Colonic mucosa (tissue), 4 donors: ENCODE measurements around the gene MATR3. TPM values are rescaled to one million over a fixed set of nuclear protein-coding genes. Genes with fewer than 3 reads are reported as not detected.
A peak's percentile ranks its signal among the peaks of the same experiment; 100 is the strongest.

Experiments
- DNase-seq: peaks from one replicate; pipeline ENCODE4 v3.0.0-alpha.2; 2020
- H3K27ac ChIP-seq: fragments of 200-600 bp; one replicate; pipeline ENCODE4 v1.8.0; 2021
- H3K27me3 ChIP-seq: fragments of 200-600 bp; one replicate; pipeline ENCODE4 v1.8.0; 2021
- H3K36me3 ChIP-seq: fragments of 200-600 bp; one replicate; pipeline ENCODE4 v1.8.0; 2021
- H3K4me1 ChIP-seq: fragments of 200-600 bp; one replicate; pipeline ENCODE4 v1.8.0; 2021; ENCODE audit warnings: mild to moderate bottlenecking
- H3K4me3 ChIP-seq: fragments of 200-600 bp; one replicate; pipeline ENCODE4 v1.8.0; 2021
- H3K9ac ChIP-seq, 2 donors: one replicate each; pipeline ENCODE4 v1.7.0; 2013; ENCODE audit warnings: control low read depth in 2 of 2, low read depth in 2 of 2, low read length in 2 of 2
- H3K9me3 ChIP-seq: fragments of 200-600 bp; one replicate; pipeline ENCODE4 v1.8.0; 2021
- CTCF ChIP-seq: fragments of 200-600 bp; IDR thresholded peaks from one replicate; pipeline ENCODE4 v1.8.0; 2022; ENCODE audit warnings: antibody characterized with exemption, mild to moderate bottlenecking
- intact Hi-C: fragments of 100-400 bp; cut with DNase I; formaldehyde crosslinking; loops from one replicate; pipeline ENCODE4 v1.14.1; 2022
- total RNA-seq, 2 donors: library from RNA; stranded (reverse); fragmentation: NEBNext Ultra II Directional in 1 of 2; extraction: Animal tissue kit (Norgen Biotek cat#: 25700) in 1 of 2; gene quantifications; one replicate each; pipeline ENCODE4 v1.2.1, GENCODE V29; 2021
- donor health status: healthy.
- donor health status: DM: no; HTN: no; CAD: no.
- donor health status: DM: no; HTN: no; CAD: no.

MATR3 gene
- total RNA-seq, 2 donors from 2014 or later, result 105 to 128 TPM

DNA sequence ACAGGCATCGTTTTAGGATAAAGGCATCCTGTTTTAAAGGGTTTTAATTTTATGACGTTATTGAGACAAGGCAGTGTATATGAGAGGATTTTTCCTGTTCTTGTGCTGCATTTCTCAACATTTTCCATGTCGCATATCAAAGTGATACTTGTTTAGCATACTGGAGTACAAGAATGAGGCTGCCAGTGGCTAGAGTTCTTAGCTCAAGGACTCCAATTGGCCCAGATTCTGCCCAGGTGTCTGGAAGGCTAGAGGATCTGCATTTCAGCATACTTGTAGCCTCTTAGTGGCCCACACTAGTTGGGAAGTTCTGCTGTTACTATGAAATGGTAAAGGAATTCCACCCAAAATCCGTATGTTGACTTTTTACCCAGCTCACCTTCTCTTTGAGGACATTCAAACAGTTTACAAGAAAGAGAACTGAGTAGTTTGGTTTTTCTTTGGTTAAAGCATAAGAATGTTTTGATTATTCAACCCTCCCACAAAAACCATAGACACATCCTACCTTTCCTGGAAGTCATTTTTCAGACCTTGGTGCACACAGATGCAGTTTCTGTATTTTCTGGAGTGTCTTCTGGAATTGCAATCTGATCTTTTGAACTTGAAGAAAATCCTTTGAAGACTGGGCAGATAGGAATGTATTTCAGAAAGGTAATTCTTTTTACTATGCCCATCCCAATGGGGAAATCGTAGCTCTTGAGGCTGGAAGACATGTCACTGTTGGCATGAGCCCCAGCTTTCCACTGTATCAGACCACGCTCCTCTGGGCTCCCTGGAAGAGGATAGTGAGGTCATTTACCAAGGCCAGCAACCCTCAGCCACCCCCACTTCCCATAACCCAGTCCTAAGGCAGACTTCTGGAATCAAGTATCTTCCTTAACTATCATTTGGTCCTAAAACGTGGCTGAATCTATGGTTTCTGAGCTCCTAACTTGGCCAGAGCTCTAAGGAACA, 78.2 kb downstream of the MATR3 start:
- Histone ChIP-seq H3K9me3 (no peaks in the 10 kb centered on the region), H3K9ac (no peak overlapping the region), H3K27me3 (no peaks in the 10 kb centered on the region), H3K36me3 (peaks cover 6% of the 10 kb centered on the region), H3K4me3 (no peak overlapping the region), H3K4me1 (peaks cover 7% of the 10 kb centered on the region), H3K27ac (peak overlapping the region; percentile 45)
- intact Hi-C loops, result no loop called here
- no peak for DNase-seq
- TF ChIP-seq CTCF, result no peak

GRCh38 chr5:139374909-139375308, 81.4 kb downstream of the MATR3 start:
- H3K4me3 ChIP-seq, result no peak overlapping the region
- no peak overlapping the region for H3K9ac ChIP-seq
- H3K36me3 ChIP-seq, result no peaks in the 10 kb centered on the region
- no peaks in the 10 kb centered on the region for H3K27me3 ChIP-seq
- H3K27ac ChIP-seq, result no peak overlapping the region
- intact Hi-C loops, result no loop called here
- no peak for TF ChIP-seq CTCF
- H3K4me1 ChIP-seq, result peaks cover 7% of the 10 kb centered on the region
- H3K9me3 ChIP-seq, result no peaks in the 10 kb centered on the region
- no peak for DNase-seq

DNA sequence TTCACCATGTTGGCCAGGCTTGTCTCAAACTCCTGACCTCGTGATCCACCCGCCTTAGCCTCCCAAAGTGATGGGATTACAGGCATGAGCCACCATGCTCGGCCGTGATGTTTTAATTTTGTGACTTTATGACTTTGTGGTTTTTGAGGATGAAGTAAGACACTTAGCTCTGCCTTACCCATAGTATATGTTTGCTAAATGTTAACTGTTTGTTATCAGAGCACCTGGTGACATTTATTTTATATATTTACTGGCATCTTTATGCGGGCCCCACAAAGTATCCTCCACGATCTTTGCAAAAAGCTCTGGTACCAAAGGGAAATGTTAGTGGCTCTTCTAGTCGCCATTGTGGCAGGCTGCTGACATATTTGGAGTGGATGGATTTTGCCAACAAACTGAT, 82.8 kb downstream of the MATR3 start:
- Histone ChIP-seq H3K9me3 (no peaks in the 10 kb centered on the region), H3K4me3 (no peak overlapping the region), H3K36me3 (no peaks in the 10 kb centered on the region), H3K27me3 (no peaks in the 10 kb centered on the region), H3K9ac (no peak overlapping the region), H3K27ac (no peak overlapping the region), H3K4me1 (peaks cover 7% of the 10 kb centered on the region)
- no peak for DNase-seq
- no peak for TF ChIP-seq CTCF
- intact Hi-C loops, result no loop called here

DNA sequence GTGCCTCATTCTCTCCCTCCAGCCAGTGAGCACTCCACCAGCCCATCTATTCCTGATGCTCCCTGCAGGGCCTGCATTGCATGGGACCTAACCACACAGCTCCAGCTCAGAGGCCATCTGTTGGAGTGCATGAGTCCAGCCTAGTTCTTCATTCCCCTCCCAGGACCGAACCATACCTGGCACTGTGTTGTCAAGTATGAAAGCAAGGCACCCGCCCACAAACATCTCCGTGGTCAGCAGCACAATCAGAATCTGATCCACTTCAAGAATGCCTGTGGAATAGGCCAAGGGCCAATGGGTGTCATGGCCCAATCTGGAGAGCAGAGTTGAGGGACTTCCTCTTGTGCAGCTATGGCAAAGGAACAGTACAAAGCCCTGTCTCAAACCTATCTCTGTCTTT, 83.7 kb downstream of the MATR3 start:
- Histone ChIP-seq H3K27ac (no peak overlapping the region), H3K4me3 (no peak overlapping the region), H3K27me3 (no peaks in the 10 kb centered on the region), H3K4me1 (peaks cover 7% of the 10 kb centered on the region), H3K9me3 (no peaks in the 10 kb centered on the region), H3K9ac (no peak overlapping the region), H3K36me3 (no peaks in the 10 kb centered on the region)
- TF ChIP-seq CTCF, result no peak
- no peak for DNase-seq
- intact Hi-C loops, result no loop called here

DNA sequence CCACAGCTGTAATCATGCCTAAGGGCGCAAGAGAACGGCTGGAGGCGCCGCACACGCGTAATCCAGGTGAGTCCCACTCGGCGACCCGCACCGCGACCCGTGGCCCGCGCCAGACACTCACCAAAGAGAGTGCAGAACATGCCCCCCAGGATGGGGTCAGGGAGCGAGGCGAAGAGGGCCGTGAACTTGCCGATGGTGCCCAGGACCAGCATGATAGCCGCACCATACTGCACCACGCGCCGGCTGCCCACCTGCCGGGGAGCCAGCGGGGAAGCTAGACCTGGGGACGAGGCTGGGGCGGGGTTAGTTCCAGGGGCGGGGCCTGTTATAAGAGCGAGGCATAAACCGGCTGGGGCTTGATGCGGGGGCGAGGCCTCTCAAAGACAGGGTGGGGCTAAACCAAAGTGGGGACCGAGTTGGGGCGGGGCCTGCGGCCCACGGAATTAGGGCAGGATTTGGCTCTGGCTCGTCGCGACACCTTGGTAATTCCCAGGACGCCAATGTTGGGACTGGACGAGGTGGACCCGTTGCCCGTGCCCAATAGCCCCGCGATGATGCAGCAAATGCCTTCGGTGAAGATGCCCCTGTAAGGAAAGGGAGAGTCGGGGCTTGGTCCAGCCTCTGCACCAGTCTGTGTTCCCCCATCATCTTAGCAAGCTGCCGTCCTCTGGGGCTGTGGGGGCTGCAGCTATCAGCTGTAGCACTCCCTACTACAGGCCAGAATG, 84.7 kb downstream of the MATR3 start:
- Histone ChIP-seq H3K27ac (no peak overlapping the region), H3K4me1 (peaks cover 7% of the 10 kb centered on the region), H3K4me3 (no peak overlapping the region), H3K27me3 (no peaks in the 10 kb centered on the region), H3K9ac (no peak overlapping the region), H3K36me3 (no peaks in the 10 kb centered on the region), H3K9me3 (no peaks in the 10 kb centered on the region)
- DNase-seq, result no peak
- no peak for TF ChIP-seq CTCF
- intact Hi-C loops, result no loop called here
